GM12865 (cell line): Measurements from ENCODE around the gene HGS.

Source experiments
- DNase-seq: peaks from one replicate; pipeline ENCODE4 v3.0.0; 2010; ENCODE audit warnings: low read depth
- H3K4me3 ChIP-seq: 2 replicates; pipeline ENCODE4 v1.5.1; 2011; ENCODE audit warnings: mild to moderate bottlenecking, low read depth, low read length, control low read depth
- TF ChIP-seq, protein P1 (sequence below): IDR thresholded peaks from 2 replicates; pipeline ENCODE4 v1.5.1; 2011; ENCODE audit warnings: low read length, control low read depth, low read depth, inconsistent platforms; ENCODE audit not compliant: insufficient read depth; ENCODE audit errors: missing control alignments

Gene HGS, protein sequence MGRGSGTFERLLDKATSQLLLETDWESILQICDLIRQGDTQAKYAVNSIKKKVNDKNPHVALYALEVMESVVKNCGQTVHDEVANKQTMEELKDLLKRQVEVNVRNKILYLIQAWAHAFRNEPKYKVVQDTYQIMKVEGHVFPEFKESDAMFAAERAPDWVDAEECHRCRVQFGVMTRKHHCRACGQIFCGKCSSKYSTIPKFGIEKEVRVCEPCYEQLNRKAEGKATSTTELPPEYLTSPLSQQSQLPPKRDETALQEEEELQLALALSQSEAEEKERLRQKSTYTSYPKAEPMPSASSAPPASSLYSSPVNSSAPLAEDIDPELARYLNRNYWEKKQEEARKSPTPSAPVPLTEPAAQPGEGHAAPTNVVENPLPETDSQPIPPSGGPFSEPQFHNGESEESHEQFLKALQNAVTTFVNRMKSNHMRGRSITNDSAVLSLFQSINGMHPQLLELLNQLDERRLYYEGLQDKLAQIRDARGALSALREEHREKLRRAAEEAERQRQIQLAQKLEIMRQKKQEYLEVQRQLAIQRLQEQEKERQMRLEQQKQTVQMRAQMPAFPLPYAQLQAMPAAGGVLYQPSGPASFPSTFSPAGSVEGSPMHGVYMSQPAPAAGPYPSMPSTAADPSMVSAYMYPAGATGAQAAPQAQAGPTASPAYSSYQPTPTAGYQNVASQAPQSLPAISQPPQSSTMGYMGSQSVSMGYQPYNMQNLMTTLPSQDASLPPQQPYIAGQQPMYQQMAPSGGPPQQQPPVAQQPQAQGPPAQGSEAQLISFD

DNA sequence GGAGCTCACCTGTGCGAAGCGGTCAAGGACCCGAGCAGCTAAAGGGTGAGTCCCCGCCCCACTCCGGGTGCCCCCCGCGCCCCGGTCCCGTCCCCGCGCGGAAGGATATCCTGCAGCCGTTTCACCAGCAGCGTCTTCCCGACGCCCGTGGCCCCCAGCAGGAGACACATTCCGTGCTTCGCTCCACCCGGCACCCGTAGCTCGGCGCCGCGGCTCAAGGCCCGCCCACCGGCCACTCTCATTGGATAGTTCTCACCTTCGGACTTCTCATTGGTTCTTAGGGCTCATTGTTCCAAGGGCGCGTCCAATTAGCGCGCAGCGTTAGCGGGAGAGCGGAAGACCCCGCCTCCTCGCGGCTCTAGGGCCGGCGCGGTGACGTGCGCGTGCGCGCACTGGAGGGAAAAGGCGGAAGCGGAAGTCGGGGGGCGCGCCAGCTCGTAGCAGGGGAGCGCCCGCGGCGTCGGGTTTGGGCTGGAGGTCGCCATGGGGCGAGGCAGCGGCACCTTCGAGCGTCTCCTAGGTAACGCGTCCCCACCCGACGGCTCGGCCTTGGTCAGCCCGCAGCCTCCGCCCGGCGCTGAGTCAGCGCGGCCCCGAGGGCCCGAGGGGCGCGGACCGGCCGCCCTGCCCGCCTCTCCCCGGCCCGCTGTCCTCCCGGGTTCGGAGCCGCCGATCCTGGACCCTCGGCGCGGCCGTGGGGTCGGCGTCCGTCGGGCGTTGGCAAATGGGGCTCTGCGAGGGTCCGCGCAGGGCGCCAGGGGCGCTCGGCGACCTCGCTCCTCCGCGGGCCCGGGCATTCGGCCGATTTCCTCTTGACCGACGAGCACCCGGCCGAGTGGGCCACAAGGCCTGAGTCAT lies at the start of gene HGS, which contains the start of gene ARL16:
Gene HGS, plus strand, starts transcription at position 428 of the 858 bp plus-strand sequence. Its CDS starts 56 bp downstream, at position 484.
Gene ARL16, minus strand, starts transcription at position 214 of the 858 bp plus-strand sequence. Its CDS starts 44 bp downstream, at position 170.
- TF ChIP-seq, protein P1, sequence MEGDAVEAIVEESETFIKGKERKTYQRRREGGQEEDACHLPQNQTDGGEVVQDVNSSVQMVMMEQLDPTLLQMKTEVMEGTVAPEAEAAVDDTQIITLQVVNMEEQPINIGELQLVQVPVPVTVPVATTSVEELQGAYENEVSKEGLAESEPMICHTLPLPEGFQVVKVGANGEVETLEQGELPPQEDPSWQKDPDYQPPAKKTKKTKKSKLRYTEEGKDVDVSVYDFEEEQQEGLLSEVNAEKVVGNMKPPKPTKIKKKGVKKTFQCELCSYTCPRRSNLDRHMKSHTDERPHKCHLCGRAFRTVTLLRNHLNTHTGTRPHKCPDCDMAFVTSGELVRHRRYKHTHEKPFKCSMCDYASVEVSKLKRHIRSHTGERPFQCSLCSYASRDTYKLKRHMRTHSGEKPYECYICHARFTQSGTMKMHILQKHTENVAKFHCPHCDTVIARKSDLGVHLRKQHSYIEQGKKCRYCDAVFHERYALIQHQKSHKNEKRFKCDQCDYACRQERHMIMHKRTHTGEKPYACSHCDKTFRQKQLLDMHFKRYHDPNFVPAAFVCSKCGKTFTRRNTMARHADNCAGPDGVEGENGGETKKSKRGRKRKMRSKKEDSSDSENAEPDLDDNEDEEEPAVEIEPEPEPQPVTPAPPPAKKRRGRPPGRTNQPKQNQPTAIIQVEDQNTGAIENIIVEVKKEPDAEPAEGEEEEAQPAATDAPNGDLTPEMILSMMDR: no peak
- peak within 1 kb of the TSS; percentile 94 for H3K4me3 ChIP-seq
- peak; percentile 99 for DNase-seq

DNA sequence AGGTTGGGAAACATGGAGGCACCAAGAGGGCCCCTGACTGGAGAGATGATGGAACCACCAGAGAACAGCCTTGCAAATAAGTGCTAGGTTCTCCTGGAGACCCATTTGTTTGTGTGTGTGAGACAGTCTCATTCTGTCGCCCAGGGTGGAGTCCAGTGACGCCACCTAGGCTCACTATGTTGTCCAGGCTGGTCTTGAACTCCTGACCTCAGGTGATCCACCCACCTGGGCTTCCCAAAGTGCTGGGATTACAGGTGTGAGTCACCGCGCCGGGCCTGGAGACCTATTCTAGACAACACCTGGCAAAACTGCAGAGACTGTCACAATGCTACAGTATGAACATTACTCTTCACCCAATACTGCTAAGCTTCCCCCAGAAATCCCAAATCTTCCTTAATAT lies 48.4 kb upstream of the HGS start:
- peak overlapping the region; percentile 66 for H3K4me3 ChIP-seq
- TF ChIP-seq, protein P1: no peak
- DNase-seq: no peak

DNA sequence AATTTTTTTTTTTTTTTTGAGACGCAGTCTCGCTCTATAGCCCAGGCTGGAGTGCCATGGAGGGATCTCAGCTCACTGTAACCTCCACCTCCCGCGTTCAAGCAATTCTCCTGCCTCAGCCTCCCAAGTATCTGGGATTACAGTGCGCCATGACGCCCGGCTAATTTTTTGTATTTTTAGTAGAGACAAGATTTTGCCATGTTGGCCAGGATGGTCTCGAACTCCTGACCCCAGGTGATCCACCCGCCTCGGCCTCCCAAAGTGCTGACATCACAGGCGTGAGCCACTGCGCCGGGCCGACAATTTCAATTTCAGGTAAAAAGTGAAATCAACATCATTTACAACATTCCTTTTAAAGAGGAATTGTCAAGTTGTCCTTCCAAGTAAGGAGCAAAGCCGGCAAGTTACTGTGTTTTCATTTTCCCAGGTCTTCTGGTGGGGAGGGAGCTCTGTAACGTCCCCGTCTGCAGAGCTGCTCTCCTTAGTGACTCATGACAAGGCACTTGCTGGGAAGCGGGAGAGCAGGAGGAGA lies 47.8 kb upstream of the HGS start:
- DNase-seq: peak; percentile 25
- peak overlapping the region; percentile 66 for H3K4me3 ChIP-seq
- TF ChIP-seq, protein P1: no peak

DNA sequence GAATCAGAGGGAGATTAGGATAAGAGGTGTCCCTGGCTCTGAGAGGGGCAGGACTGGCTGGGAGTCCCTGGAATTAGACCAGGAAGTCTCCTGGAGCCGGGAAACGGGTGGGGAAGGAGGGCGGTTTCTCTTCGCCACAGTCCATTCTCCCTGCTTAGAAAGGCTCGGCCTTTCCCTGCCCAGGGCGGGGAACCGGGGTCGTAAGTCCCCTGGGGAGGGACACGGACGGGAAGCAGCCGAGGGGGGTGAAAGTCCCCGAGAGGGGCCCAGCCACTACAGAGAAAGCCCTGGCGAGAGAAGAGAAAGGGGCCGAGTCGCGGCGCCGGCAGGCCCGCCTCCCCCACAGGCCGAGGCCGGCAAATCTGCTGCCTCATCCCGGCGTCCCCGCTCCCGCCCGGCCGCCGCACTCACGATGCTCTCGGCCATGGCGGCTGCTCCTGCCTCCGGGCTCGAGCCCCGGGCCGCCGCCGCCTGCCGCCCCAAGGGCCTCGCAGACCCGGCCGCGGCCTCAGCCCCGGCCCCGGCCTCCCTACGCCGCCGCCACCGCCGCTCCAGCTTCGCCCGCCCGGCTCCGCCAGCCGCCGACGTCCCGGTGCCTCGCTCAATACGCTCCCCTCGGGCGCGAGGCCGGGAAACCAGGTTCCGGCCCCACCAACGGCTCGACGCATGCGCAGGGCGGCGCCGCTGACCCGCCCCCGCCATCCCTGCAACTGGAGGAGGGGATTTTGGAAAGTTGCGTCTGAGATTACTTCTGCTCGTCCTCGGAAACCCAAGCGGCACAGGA lies 47.1 kb upstream of the HGS start, which contains the start of the genes NPLOC4 and TSPAN10:
Gene NPLOC4, minus strand, starts transcription at position 608 of the 784 bp plus-strand sequence. Its CDS starts 182 bp downstream, at position 426.
Gene TSPAN10, plus strand, starts transcription at position 692 of the 784 bp plus-strand sequence. CDS start 5,217 bp downstream, outside the sequence.
- TF ChIP-seq, protein P1: no peak

DNA sequence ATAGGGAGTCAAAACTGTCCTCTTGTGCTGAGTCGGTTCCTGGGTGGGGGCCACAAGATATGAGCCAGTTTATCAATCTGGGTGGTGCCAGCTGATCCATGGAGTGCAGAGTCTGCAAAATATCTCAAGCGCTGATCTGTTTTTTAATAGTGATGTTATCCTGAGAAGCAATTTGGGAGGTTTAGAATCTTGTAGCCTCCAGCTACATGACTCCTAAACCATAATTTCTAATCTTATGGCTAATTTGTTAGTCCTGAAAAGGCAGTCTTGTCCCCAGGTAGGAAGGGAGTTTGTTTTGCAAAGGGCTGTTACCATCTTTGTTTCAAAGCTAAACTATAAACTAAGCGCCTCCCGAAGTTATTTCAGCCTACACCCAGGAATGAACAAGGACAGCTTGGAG lies 45.1 kb upstream of the HGS start:
- no peak overlapping the region for H3K4me3 ChIP-seq
- no peak for DNase-seq
- TF ChIP-seq, protein P1: no peak

More for the DNA sequence above, 47.1 kb upstream of the HGS start, which contains the start of the genes NPLOC4 and TSPAN10:
- peak; percentile 92 for DNase-seq
- peak within 1 kb of the TSS; percentile 82 for H3K4me3 ChIP-seq

DNA sequence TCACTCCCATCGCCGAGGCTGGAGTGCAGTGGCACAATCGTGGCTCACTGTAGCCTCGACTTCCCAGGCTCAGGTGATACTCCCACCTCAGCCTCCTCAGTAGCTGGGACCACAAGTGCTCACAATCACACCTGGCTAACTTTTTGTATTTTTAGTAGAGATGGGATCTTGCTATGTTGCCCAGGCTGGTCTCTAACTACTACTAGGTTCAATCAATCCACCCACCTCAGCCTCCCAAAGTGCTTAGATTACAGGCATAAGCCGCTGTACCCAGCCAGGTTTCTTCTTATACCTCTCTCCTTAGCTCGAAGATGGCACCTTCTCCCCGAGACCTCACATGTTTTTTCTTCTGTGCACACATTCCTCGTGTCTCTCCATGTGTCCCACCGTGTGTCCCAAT lies 43.8 kb upstream of the HGS start:
- DNase-seq: no peak
- H3K4me3 ChIP-seq: no peak overlapping the region
- TF ChIP-seq, protein P1: no peak
